ENCODE measurements around the gene GGTA1.

GGTA1 gene

DNA sequence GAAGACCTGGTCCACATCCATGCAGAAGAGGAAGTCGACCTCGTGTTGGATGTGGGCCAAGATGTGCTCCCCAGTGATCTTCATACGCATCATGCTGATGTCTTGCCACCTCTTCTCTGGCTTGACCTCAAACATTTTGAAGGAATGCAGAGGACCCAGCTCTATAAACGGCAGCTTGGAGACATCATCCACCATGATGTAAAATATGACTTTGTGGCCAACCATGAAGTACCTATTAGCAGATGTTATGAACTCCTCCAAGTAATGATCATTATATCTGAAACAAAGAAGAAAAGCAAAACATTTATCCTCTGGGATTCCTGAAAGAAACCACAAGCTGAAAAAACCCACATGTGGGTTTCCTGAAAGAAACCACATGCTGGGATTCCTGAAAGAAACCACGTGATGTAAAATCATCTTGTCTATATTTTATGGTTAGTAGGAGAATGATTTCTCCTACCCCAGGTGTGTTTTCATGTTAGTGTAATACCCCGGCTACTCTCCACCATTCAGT lies 52.3 kb downstream of the GGTA1 start:
- TF ChIP-seq, protein P1, sequence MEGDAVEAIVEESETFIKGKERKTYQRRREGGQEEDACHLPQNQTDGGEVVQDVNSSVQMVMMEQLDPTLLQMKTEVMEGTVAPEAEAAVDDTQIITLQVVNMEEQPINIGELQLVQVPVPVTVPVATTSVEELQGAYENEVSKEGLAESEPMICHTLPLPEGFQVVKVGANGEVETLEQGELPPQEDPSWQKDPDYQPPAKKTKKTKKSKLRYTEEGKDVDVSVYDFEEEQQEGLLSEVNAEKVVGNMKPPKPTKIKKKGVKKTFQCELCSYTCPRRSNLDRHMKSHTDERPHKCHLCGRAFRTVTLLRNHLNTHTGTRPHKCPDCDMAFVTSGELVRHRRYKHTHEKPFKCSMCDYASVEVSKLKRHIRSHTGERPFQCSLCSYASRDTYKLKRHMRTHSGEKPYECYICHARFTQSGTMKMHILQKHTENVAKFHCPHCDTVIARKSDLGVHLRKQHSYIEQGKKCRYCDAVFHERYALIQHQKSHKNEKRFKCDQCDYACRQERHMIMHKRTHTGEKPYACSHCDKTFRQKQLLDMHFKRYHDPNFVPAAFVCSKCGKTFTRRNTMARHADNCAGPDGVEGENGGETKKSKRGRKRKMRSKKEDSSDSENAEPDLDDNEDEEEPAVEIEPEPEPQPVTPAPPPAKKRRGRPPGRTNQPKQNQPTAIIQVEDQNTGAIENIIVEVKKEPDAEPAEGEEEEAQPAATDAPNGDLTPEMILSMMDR (IDR thresholded peaks at IDR 0.05; ENCODE audit: low read depth, low read length, poor library complexity, severe bottlenecking) = no peak
- no peak for TF ChIP-seq EZH2phosphoT487 (IDR thresholded peaks at IDR 0.05; ENCODE audit: borderline replicate concordance, low read length)
- peaks cover 43% of the 10 kb centered on the region for H3K27me3 ChIP-seq (ENCODE audit: control insufficient read depth, low read length)
- no peak overlapping the region for H3K4me3 ChIP-seq (ENCODE audit: low read length)
- no peaks in the 10 kb centered on the region for H3K9me2 ChIP-seq (replicated peaks; ENCODE audit: control insufficient read depth, low read length)
- no peaks in the 10 kb centered on the region for H3K4me1 ChIP-seq (ENCODE audit: control insufficient read depth, low read length)
- no peak overlapping the region for H3K4me2 ChIP-seq (ENCODE audit: low read length)
- H3K27ac ChIP-seq (ENCODE audit: low read depth, low read length) = no peak overlapping the region
- H3F3A ChIP-seq (ENCODE audit: control insufficient read depth, insufficient read depth) = no peaks in the 10 kb centered on the region
- H3K79me2 ChIP-seq (ENCODE audit: control insufficient read depth, low read length) = no peaks in the 10 kb centered on the region
- H4K20me1 ChIP-seq (ENCODE audit: control insufficient read depth, insufficient read depth, low read depth, low read length) = no peaks in the 10 kb centered on the region
- no peaks in the 10 kb centered on the region for H3K36me3 ChIP-seq (ENCODE audit: control insufficient read depth, low read length)
- no peaks in the 10 kb centered on the region for H3K9me3 ChIP-seq (ENCODE audit: control insufficient read depth, insufficient read depth, low read length)

DNA sequence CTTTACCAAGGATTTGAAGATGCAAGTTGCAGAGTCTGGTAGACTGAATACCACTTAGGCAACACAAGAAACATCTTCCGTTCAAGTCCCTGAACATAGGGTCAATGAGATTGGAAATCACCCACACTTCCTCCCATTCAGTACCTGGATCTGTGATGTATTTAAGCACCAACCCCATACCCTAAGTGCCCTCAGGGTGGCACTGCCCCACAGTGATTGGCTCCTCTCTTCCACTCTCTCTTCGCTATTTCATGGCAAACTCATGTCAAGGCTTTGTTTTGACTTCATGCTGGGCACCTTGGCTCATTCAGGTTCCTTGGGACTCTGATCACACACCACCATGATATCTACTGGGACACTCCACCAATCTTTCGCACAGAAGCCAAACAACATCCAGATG lies 53.7 kb downstream of the GGTA1 start:
- H3K4me3 ChIP-seq (ENCODE audit: low read length) = no peak overlapping the region
- H3K9me3 ChIP-seq (ENCODE audit: control insufficient read depth, insufficient read depth, low read length) = no peaks in the 10 kb centered on the region
- H3F3A ChIP-seq (ENCODE audit: control insufficient read depth, insufficient read depth) = no peaks in the 10 kb centered on the region
- no peaks in the 10 kb centered on the region for H3K9me2 ChIP-seq (replicated peaks; ENCODE audit: control insufficient read depth, low read length)
- H3K27me3 ChIP-seq (ENCODE audit: control insufficient read depth, low read length) = peaks cover 47% of the 10 kb centered on the region
- H3K79me2 ChIP-seq (ENCODE audit: control insufficient read depth, low read length) = no peaks in the 10 kb centered on the region
- no peak overlapping the region for H3K4me2 ChIP-seq (ENCODE audit: low read length)
- H3K27ac ChIP-seq (ENCODE audit: low read depth, low read length) = no peak overlapping the region
- no peaks in the 10 kb centered on the region for H3K4me1 ChIP-seq (ENCODE audit: control insufficient read depth, low read length)
- no peaks in the 10 kb centered on the region for H3K36me3 ChIP-seq (ENCODE audit: control insufficient read depth, low read length)
- H4K20me1 ChIP-seq (ENCODE audit: control insufficient read depth, insufficient read depth, low read depth, low read length) = no peaks in the 10 kb centered on the region
- TF ChIP-seq EZH2phosphoT487 (IDR thresholded peaks at IDR 0.05; ENCODE audit: borderline replicate concordance, low read length) = no peak
- TF ChIP-seq, protein P1 (IDR thresholded peaks at IDR 0.05; ENCODE audit: low read depth, low read length, poor library complexity, severe bottlenecking) = peak; percentile 44

DNA sequence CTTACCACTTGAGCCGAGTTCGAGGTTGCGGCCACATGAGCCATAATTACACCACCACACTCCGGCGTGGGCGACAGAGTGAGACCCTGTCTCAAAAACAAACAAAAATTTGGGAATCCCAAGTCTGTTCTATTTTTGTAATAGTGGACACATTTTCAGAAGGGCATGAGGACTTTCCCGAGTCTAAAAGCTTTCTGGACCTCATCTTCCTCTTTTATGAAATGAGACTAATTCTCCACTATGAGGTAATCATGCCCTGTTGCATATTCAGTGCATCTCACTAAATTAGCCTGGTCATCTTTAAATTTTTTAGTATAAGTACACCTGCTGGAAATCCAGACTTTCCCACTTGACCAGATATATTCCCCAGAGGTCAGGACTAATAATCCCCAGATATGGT lies 55.7 kb downstream of the GGTA1 start:
- Histone ChIP-seq H3K9me3 (ENCODE audit: control insufficient read depth, insufficient read depth, low read length) (no peaks in the 10 kb centered on the region), H3K4me2 (ENCODE audit: low read length) (no peak overlapping the region), H3K79me2 (ENCODE audit: control insufficient read depth, low read length) (no peaks in the 10 kb centered on the region), H3K4me1 (ENCODE audit: control insufficient read depth, low read length) (no peaks in the 10 kb centered on the region), H3K27ac (ENCODE audit: low read depth, low read length) (no peak overlapping the region), H3F3A (ENCODE audit: control insufficient read depth, insufficient read depth) (no peaks in the 10 kb centered on the region), H4K20me1 (ENCODE audit: control insufficient read depth, insufficient read depth, low read depth, low read length) (no peaks in the 10 kb centered on the region), H3K36me3 (ENCODE audit: control insufficient read depth, low read length) (no peaks in the 10 kb centered on the region), H3K4me3 (ENCODE audit: low read length) (no peak overlapping the region), H3K9me2 (replicated peaks; ENCODE audit: control insufficient read depth, low read length) (no peaks in the 10 kb centered on the region), H3K27me3 (ENCODE audit: control insufficient read depth, low read length) (peaks cover 38% of the 10 kb centered on the region)
- TF ChIP-seq, protein P1 (IDR thresholded peaks at IDR 0.05; ENCODE audit: low read depth, low read length, poor library complexity, severe bottlenecking) = no peak
- no peak for TF ChIP-seq EZH2phosphoT487 (IDR thresholded peaks at IDR 0.05; ENCODE audit: borderline replicate concordance, low read length)

Data from DOHH2 (cell line).